Measurements from ENCODE around the gene VAT1.

Gene VAT1

DNA sequence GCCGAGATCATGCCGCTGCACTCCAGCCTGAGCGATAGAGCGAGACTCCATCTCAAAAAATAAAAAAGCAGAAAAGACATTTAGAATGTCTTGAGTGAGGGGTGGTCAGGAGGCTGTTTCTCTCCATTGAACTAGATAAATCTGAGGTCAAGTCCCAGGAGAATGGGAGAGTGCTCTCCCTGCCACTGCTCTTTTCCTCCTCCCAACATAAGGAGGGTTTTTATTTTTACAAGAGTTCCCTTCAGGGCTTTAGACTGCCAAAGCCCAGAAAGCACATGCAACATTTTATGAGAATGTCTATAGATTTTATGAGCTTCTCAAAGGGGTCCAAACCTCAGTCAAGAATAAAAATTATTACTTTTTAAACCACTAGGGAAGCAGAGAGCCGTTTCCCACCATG lies 4.4 kb upstream of the VAT1 start:
- no peak for DNase-seq

DNA sequence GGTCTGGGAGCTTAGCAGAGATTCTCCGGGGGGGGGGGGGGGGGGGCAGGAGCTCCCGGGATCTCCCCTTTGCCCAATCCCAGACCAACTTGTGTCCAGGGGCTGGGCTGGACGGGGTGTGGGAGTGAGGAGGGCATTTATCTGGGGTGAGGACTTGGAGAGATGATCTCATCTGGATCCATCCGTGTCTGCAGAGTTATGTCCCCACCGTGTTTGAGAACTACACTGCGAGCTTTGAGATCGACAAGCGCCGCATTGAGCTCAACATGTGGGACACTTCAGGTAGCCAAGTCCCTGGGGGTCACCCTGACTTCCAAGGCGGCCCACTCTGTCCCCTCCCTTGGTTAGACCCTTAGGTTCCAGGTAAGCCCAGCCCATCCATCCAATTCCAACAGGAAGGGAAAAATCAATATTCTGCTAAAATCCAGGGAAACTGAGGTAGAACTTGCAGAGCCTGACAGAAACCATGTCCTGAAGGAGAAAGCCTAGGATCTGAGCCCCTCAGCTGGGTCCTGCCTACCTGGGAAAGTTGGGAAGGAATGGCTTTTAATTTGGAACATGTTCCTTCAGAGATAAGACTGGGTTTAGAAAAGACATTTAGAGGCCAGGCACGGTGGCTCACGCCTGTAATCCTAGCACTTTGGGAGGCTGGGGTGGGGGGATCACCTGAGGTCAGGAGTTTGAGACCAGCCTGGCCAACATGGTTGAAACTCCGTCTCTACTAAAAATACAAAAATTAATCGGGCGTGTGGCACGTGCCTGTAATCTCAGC lies 3.8 kb upstream of the VAT1 start:
- no peak for DNase-seq

DNA sequence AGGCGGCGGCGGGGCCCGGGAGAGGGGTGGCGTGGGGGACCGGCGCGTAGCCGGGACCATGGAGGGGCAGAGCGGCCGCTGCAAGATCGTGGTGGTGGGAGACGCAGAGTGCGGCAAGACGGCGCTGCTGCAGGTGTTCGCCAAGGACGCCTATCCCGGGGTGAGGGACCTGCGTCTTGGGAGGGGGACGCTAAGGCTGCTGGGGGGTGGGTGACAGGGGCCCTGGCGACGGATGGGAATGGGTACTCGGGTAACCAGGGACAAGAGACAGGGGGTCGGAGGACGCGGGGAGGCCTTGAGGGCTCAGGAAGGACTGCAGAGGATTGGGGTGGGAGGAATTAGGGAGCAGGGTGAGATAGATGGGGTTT lies 3.1 kb upstream of the VAT1 start:
- DNase-seq = no peak

DNA sequence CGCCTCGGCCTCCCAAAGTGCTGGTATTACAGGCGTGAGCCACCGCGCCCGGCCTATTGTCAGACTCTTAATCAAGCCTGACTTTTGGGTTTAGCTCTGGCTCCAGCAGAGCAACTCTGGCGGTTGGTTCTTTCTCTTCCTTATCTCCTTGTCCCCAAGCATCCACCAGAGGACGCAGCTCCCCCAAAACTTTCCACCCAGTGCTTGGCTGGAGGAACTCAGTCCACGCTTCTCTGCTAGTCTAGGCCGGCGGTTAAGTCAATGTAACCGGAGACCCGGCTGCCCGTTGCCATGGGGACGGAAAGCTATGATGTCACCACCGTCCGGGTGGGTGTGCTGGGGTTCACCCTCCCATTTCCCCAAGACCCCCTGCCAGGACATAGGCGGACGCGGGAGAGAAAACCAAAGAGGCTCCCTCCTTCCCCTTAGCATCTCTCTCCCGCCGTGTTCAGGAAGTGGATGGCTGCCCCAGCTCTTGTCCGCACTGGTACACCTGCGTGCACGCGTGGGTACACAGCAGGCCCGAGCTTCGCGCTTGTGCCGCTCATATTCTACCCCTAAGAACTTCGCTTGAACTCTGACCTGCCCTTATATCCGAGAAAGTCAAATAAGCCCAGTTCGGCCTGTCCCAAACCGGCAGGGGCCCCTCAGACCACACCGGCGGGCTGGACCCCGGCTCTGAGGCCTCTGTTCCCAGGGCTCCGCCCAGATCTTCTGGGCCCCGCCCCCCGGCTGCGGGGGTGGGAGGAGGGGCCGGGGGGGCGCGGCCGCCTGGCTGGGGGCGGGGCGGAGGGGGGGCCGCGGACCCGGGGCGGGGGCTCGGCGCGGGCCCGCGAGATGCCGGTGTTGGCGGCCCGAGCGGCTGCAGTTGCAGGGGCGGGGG lies 2.5 kb upstream of the VAT1 start, which contains the start of gene RND2:
TSS of gene RND2 (plus strand) at position 825 of the 883 bp plus-strand sequence. CDS start 117 bp downstream, outside the sequence.
- peak; percentile 97 to 98 for DNase-seq

DNA sequence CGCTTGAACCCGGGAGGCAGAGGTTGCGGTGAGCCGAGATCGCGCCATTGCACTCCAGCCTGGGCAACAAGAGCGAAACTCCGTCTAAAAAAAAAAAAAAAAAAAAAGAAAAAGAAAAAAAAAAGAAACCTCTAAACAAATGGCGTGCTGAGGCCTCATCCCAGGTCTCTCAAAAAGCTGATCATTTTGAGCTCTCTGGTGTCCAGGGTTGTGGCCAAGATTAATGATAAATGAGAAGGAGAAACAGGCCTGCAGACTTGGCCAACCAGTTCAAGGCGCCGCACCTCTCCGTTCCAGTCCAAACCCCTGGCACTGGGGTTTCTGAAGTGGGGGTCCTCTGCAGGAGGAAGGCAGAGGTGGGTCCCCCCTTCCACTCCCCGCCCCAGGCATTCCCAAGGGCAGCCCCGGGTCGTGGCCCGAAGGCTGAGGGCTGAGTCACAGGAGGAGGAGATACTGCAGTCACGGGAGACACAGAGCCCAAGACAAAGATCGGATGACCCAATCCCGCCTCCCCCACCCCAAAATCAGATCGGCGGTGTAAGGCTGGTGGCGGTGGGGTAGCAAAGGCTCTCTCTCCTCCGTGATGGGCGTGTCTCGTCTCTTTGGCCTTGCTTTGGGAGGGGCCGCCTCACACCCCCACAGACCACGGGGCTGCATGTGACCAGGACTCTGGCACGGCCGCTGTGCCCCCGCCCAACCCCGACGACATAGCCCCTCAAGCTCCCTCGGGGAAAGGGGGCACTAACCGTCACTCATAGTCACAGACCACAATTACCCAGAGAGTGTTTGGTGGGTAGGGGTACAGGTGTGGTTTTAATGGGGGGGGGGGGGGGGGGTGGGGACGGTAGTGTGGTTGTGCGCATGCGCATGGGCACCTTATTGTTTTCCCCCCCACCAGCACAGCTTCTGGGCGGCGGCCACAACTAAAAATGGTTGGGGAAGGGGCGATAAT lies 1.1 kb downstream of the VAT1 start:
- DNase-seq = peak; percentile 65 to 72

DNA sequence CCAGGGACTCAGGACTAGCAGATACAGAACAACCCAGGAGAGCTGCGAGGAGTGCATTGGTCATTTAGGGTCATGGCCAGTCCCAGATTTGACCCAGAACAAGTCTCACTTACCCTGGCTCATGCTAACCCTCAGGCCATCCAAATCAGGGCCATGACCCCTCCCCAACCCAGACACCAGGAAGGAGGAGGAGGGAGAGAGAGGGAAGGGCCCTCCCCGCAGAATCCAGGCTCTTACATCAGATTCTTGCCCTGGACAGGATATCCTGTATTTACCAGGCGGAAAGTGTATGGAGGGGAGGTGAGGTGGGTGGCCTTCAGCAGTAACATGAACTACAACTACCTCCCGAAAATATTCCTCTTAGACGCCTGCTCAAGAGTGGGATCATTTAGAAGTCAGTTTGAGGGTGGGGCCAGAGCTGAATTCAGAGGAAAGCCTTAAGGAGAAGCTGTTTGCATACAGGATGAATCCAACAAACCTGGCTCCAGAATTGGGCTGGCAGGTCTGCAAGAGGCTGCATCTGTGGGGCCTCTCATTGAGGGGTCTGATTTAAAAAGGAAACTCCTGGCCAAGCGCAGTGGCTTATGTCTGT lies 2.1 kb downstream of the VAT1 start:
- peak; percentile 65 to 71 for DNase-seq

DNA sequence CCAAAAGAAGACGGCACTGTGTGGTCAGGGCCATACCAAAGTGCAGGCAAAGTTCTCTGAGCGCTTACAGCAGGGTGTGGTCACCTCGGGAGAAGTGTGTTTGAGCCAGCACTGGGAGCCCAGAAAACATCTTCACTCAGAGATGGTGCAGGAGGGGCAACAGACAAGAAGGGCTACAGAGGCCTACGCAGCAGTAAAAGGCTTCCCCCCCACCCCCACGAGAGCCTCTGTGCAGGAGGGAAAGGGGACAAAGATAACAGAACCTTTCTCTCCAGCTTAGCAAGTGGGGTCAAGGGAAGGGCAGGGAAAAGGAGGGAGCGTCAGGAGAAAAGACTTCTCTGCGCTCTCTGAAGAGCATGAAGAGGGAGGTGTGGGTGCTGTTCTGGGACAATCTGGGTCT lies 2.8 kb downstream of the VAT1 start:
- peak in 1 of 2 experiments; percentile 56 for DNase-seq

DNA sequence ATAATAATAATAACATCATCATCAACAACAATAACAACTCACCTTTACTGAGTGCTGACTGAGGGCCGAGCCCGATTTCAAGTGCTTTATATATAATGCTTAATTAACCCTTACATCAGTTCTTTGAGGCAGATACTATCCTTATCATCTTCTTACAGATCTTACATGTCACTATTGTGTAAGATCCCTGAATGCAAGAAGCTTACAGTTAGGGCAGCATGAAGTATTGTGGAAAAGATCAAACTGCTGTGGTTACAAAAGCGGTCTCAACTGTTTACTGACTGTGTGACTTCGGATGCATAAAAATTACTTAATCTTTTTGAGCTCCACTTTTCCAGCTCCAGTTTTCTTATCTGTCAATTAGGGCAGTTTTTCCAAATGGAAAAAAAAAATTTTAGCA lies 3.3 kb downstream of the VAT1 start:
- peak; percentile 97 to 98 for DNase-seq

DNA sequence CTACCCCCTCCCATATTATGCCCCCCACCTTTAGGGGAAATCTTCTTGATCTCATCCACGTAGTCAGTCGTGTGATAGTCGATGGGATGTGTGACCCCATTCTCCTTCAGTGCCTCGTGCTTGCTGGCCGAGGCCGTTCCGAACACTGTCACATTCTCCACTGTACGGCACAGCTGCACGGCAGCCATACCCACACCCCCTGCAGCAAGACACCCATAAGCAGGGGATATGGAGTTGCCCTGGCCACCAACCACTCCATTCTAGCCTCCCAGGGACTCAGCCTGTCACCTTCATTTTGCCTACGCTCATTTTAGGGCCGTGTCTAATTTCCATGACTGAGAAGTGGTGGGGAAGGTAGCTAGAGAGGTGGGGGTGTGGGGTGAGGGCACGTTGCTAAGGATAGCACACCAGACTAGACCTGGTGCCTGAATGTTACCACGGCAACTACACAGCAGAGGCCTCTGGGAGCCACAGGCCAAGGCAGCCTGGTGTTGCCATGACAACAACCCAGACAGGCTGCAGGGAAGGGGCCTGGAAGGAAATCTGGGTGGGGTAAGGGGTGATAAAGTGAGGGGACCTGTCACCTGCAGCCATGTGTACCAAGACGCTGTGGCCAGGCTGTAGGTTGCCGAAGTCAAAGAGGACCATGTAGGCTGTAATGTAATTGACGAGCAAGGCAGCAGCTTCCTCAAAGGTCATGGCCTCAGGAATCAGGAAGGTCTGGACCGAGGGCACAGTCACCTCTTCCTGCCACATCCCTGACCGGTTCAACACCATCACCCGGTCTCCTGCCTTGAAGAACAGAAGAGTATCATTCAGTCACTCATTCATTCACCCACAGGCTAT lies 4.0 kb downstream of the VAT1 start:
- peak; percentile 76 to 77 for DNase-seq

DNA sequence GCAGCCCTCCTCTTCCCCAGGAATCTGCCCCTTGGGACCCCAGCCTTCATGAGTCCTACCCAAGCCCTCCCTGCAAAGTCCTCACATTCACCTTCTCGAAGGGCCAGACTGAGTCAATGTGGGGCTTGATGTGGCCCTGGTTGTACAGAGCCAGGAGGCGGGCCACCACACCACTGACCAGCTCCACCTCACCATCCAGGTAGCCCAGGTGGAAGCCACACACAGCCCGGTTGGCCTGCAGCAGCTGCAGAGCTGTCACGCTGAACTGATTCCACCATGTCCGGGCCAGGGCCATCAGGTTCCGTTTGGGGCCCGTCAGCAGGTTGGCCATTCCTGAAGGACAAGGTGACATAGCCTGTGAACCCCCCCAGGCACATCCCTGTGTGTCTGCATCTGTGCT lies 6.0 kb downstream of the VAT1 start:
- DNase-seq = no peak

DNA sequence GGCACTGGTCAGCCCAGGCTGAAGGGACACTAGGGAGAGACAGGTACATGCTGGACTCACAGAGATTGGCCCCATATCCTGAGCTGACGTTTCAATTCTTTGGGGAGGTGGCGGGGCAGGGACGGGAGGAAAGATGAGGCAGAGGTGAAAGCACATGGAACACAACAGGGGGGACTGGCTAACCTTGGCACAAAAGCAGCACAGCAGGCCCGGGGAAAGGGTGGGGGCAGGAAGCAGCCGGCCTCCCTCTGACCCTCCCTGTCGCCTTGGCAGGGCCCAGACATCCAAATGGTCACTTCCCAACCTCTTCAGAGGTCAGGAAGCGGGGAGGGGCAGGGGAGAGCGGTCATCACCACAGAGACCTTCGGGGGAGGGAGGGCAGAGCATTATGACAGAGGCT lies 6.6 kb downstream of the VAT1 start:
- no peak for DNase-seq

DNA sequence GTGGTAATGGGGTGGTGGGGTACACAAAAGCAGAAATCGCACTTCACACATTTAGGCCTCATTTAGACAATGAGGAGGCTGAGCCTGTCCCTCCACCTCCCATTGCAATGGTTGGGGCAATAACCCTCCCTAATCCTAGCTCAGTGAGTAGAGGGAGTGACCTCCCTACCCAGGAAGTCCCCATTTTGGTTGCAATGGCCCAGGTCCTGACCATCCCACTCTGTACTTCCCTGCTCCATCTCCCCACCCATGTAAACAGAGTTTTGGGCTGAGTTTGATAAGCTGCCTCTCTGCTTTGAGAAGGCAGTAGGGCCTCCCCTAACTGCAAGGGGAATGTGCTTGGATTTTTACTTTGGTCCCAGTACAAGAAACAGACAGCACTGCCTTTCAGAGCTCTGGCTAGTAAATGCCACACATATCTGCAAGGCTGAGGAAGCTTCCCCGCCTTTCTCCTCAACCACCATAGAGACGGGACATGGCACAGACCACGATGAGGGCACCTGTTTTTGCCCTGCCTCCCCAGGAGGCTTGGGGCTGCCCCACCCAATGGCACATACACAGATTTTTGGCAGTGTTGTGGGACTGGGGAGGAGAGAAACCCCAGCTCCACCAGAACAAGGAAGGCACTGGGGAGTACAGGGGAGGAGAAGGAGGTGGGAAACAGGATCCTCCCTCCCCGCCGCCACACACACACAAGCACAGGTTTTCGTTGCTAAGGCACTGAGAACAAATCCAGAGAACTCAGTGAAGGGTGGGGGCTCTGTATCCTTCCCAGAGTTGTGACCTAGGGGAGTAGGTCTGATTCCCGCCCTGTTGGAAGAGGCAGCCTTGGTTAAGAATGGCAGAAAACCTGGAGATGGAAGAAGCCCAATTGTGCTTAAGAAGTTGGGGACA lies 7.3 kb downstream of the VAT1 start:
- no peak for DNase-seq

DNA sequence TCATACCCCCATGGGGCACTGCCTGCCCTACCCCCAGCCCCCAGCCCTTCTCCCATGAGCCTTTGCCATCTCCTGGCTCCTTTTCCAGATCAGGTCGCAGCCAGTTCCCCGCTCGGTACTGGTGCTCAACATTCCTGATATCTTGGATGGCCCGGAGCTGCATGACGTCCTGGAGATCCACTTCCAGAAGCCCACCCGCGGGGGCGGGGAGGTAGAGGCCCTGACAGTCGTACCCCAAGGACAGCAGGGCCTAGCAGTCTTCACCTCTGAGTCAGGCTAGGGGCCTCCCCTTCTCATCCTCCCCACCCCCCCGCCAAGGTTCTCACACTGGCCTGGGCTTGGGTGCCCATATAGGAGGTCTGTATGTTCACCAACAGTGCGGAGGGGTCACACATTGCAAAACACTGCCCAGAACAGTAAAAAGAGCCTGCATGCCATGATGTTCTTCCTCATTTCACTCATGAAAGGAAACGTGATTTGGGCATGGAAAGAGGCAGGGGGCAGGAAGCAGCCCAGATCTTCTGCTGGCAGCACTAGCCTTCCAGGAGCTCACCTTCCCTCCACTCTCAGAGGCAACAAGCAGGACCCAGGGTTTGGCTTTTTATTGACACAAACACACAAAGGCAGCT lies 8.1 kb downstream of the VAT1 start:
- DNase-seq = peak; percentile 25 to 27

DNA sequence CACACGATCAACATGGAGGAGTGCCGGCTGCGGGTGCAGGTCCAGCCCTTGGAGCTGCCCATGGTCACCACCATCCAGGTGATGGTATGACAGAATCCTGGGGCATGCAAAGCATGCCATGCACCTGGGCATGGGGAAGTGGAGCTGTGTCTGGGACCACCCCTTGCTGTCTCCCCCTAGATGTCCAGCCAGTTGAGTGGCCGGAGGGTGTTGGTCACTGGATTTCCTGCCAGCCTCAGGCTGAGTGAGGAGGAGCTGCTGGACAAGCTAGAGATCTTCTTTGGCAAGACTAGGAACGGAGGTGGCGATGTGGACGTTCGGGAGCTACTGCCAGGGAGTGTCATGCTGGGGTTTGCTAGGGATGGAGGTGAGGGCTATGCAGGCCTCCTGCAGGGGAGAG lies 8.9 kb downstream of the VAT1 start:
- DNase-seq = no peak

DNA sequence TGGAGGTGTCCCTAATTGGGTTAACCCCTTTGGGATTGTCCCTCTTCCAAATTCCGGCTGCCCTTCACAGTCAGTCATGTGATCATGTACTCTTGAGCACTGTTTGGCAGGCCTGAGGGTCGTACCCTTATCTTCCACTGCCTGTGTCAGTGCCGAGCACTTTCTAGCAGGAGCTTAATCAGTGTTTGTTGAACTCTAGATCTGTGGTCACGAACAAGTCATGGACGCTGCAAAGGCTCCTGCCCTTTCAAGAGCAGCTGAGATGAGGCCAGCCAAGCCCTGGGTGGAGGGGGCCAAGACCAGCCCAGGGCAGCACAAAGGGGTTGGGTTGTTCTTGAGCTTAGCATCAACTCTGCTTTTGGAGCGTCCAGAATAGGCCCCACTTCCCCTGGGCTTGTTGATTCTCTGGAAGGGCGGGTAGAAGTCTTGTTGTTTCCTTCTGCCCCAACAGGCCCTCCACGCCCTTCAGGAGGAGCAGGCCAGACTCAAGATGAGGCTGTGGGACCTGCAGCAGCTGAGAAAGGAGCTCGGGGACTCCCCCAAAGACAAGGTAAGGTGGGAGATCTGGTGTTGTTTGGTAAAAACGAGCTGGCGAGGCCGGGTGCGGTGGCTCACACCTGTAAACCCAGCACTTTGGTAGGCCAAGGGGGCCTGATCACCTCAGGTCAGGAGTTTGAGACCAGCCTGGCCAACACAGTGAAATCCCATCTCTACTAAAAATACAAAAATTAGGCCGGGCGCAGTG lies 10.3 kb downstream of the VAT1 start:
- DNase-seq = no peak

DNA sequence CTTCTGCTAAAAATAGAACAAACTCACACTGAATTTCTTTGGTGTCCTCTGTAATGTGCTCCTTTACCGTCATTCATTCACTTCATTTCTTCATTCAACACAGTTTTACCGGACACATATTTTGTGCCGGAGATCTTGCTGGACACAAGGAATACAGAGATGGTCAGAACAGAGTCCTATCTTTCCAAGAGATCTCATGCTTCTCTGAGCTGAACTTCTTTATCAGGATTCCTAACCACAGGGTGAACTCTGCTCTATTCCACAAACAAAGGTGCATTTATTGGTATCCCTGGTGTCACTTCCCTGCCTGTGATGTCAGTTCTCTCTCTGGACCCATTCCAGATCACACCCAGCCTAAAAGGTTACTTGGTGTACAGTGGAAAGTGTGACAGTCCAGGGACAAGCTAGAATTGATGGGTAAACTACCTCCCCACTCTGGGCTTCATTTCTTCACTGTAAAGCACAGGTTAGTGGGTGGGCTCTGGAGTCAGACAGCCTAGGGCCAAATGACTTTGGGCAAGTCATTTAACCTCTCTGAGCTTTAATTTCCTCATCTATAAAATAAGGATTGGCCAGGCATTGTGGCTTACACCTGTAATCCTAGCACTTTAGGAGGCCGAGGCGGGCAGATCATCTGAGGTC lies 11.4 kb downstream of the VAT1 start:
- no peak for DNase-seq

DNA sequence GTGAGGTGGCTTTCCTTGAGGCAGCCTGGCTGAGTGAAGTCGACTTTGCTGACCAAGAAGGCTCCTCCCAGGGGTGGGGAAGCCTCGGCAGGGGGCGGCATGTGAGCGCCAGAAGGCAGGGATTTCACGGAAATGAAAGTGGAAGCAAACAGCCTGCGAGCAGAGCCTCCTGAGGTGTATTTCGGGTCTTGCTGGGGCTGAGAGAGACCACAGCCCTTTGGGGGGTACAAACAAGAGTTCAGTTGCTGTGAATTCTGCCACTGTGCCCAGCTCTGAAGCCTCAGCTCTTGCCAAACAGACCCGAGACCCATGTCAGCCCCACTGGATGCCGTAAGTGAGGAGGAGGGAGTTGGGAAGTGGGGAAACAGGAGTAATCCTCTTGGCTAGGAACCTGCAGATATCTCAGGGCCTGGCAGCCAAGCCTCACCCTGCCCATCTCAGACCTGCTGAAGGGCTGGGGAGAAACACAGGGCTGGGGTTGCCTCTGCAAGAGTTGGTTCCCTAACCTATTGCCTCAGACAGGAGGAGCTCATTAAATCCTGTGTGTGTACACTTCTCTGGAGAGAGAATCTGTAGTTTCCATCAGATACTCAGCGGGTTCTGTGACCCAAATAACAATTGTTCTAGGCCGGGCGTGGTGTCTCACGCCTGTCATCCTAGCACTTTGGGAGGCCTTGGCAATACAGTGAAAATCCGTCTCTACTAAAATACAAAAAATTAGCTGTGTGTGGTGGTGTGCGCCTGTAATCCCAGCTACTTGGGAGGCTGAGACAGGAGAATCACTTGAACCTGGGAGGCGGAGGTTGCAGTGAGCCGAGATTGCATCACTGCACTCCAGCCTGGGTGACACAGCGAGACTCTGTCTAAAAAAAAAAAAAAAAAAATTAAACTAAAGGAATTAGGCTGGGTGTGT lies 15.3 kb downstream of the VAT1 start, which contains the start of gene IFI35:
TSS of gene IFI35 (plus strand) at position 146 of the 913 bp plus-strand sequence. CDS start at position 310, 164 bp downstream.
- peak; percentile 91 for DNase-seq
